ENCODE measurements around the gene PHKA1. TPM values are rescaled to one million over a fixed set of nuclear protein-coding genes. Genes with fewer than 3 reads are reported as not detected.
"Not testable (repeated sequence)": the region's sequence is repeated elsewhere in the genome, so short reads cannot be mapped to it uniquely, and the experiment has no call there.

The PHKA1 gene
- total RNA-seq, 1 donor from 2014 or later, result 3.9 TPM

DNA sequence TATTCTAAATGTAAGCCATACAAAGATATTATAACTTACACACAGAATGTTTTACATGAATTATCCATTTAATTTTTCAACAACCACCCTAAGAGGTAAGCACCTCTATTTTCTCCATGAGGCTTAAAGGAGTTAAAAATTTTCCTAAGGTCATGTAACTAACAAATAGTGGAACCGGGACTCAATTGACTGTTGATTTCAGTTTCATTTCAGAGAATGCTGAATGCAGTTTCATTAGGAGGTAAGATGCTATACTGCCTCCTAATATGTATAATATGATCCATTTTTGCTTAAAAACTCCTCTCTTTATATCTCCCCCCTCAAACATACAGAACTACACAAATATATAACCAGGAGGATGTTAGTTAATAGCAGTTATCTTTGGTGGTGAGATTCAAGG lies 29.1 kb downstream of the PHKA1 start:
- intact Hi-C loops (cut with DNase I), result no loop called here
- DNase-seq (no peak), ATAC-seq (no peak)
- H3K4me1 ChIP-seq, result no peaks in the 10 kb centered on the region
- H3K36me3 ChIP-seq, result no peaks in the 10 kb centered on the region
- H3K4me3 ChIP-seq, result no peak overlapping the region
- H3K9me3 ChIP-seq, result no peaks in the 10 kb centered on the region
- no peak overlapping the region for H3K27ac ChIP-seq
- no peaks in the 10 kb centered on the region for H3K27me3 ChIP-seq (ENCODE audit: low read depth)
- no peak for TF ChIP-seq CTCF (IDR thresholded peaks at IDR 0.05)

DNA sequence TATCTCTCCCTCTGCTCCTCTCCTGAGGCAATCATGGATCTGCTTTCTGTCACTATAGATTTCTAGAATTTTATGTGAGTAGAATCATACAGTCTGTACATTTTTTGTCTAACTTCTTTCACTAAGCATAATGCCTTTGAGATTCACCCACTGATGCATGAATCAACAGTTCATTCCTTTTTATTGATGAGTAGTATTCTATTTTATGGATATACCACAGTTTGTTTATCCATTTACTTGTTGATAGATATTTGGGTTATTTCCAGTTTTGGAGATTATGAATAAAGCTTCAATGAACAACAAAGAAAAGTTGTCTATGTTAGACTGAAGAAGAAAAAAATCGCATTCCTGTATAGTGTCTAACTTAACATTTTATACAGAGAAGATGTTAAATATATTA lies 30.5 kb downstream of the PHKA1 start:
- intact Hi-C loops (cut with DNase I), result no loop called here
- Histone ChIP-seq H3K9me3 (no peaks in the 10 kb centered on the region), H3K36me3 (no peaks in the 10 kb centered on the region), H3K4me1 (no peaks in the 10 kb centered on the region), H3K4me3 (no peak overlapping the region), H3K27me3 (ENCODE audit: low read depth) (no peaks in the 10 kb centered on the region), H3K27ac (no peak overlapping the region)
- DNase-seq, result no peak
- ATAC-seq, result no peak
- no peak for TF ChIP-seq CTCF (IDR thresholded peaks at IDR 0.05)

GRCh38 chrX:72676465-72676864 lies 37.6 kb downstream of the PHKA1 start:
- no peak for ATAC-seq
- Histone ChIP-seq H3K27me3 (ENCODE audit: low read depth) (no peaks in the 10 kb centered on the region), H3K27ac (no peak overlapping the region), H3K9me3 (no peaks in the 10 kb centered on the region), H3K36me3 (no peaks in the 10 kb centered on the region), H3K4me3 (no peak overlapping the region), H3K4me1 (no peaks in the 10 kb centered on the region)
- intact Hi-C loops (cut with DNase I), result no loop called here
- no peak for TF ChIP-seq CTCF (IDR thresholded peaks at IDR 0.05)
- DNase-seq, result no peak

DNA sequence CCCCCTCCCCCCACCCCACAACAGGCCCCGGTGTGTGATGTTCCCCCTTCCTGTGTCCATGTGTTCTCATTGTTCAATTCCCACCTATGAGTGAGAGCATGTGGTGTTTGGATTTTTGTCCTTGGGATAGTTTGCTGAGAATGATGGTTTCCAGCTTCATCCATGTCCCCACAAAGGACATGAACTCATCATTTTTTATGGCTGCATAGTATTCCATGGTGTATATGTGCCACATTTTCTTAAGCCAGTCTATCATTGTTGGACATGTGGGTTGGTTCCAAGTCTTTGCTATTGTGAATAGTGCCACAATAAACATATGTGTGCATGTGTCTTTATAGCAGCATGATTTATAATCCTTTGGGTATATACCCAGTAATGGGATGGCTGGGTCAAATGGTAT lies 40.2 kb downstream of the PHKA1 start:
- ATAC-seq; H3K9me3 ChIP-seq; H3K4me1 ChIP-seq; H3K4me3 ChIP-seq; DNase-seq; intact Hi-C loops (cut with DNase I); H3K27ac ChIP-seq; H3K27me3 ChIP-seq (ENCODE audit: low read depth); H3K36me3 ChIP-seq: not testable (repeated sequence)

DNA sequence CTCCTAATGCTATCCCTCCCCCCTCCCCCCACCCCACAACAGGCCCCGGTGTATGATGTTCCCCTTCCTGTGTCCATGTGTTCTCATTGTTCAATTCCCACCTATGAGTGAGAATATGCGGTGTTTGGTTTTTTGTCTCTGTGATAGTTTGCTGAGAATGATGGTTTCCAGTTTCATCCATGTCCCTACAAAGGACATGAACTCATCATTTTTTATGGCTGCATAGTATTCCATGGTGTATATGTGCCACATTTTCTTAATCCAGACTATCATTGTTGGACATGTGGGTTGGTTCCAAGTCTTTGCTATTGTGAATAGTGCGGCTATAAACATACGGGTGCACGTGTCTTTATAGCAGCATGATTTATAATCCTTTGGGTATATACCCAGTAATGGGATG lies 44.6 kb downstream of the PHKA1 start:
- H3K36me3 ChIP-seq; H3K9me3 ChIP-seq; H3K27ac ChIP-seq; intact Hi-C loops (cut with DNase I); H3K27me3 ChIP-seq (ENCODE audit: low read depth); ATAC-seq; H3K4me3 ChIP-seq; DNase-seq; H3K4me1 ChIP-seq: not testable (repeated sequence)

DNA sequence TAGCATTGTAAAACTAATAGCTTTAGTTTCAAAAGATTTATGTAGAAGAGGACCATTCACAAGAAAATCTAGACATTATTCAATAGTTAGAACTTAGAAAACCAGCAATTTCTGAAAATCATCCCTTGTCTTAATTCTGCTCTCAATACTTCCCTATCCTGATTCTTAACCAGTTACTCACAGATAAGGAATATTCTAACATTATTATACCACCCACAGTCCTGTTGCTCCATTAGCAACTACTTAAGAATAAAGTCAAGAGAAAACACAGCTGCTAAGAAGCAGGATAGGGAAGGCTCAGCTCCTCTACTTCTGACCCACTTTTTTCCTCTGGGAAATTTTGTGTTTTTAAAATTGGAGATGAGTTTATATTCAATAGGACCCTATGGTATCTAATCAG lies 47.7 kb downstream of the PHKA1 start:
- no peak for ATAC-seq
- intact Hi-C loops (cut with DNase I), result no loop called here
- no peak for DNase-seq
- H3K9me3 ChIP-seq, result no peaks in the 10 kb centered on the region
- H3K36me3 ChIP-seq, result no peaks in the 10 kb centered on the region
- H3K27ac ChIP-seq, result no peak overlapping the region
- H3K4me3 ChIP-seq, result no peak overlapping the region
- TF ChIP-seq CTCF (IDR thresholded peaks at IDR 0.05), result no peak
- no peaks in the 10 kb centered on the region for H3K27me3 ChIP-seq (ENCODE audit: low read depth)
- no peaks in the 10 kb centered on the region for H3K4me1 ChIP-seq

DNA sequence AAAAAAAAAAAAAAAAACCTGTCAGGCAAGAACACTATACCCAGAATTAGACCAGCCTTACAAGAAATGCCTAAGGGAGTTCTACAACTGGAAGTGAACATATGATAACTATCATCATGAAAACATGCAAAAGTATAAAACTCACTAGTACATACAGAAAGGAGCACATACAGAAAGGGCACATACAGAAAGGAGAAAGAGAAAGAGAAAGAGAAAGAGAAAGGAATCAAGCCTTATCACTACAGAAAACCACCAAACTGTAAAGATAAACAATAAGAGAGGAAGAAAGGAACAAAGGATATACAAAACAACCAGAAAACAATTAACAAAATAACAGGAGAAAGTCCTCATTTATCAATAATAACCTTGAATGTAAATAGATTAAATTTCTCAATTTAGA lies 50.4 kb downstream of the PHKA1 start:
- Histone ChIP-seq H3K27ac (no peak overlapping the region), H3K9me3 (no peaks in the 10 kb centered on the region), H3K36me3 (no peaks in the 10 kb centered on the region), H3K4me3 (no peak overlapping the region), H3K27me3 (ENCODE audit: low read depth) (no peaks in the 10 kb centered on the region), H3K4me1 (no peaks in the 10 kb centered on the region)
- ATAC-seq, result no peak
- DNase-seq, result no peak
- TF ChIP-seq CTCF (IDR thresholded peaks at IDR 0.05), result no peak
- intact Hi-C loops (cut with DNase I), result no loop called here
